HUES6 (cell line): ENCODE results near the gene GRK5.

Experiments used
- H3K27ac ChIP-seq: 2 replicates; pipeline ENCODE4 v1.7.0; 2013; ENCODE audit warnings: low read depth, mild to moderate bottlenecking, low read length, inconsistent platforms
- H3K27me3 ChIP-seq: 2 replicates; pipeline ENCODE4 v1.6.1; 2013; ENCODE audit warnings: low read length; ENCODE audit not compliant: control insufficient read depth, insufficient read depth
- H3K36me3 ChIP-seq: 2 replicates; pipeline ENCODE4 v1.6.1; 2013; ENCODE audit warnings: low read length; ENCODE audit not compliant: control insufficient read depth, insufficient read depth
- H3K4me1 ChIP-seq: 2 replicates; pipeline ENCODE4 v1.6.1; 2013; ENCODE audit warnings: low read length; ENCODE audit not compliant: control insufficient read depth, insufficient read depth
- H3K4me3 ChIP-seq: 2 replicates; pipeline ENCODE4 v1.5.1; 2013; ENCODE audit warnings: low read depth, low read length
- H3K9ac ChIP-seq: one replicate; pipeline ENCODE4 v1.6.1; 2013; ENCODE audit warnings: mild to moderate bottlenecking, low read length
- H3K9me3 ChIP-seq: 2 replicates; pipeline ENCODE4 v1.6.1; 2013; ENCODE audit warnings: low read depth, low read length; ENCODE audit not compliant: control insufficient read depth, insufficient read depth

The GRK5 gene

GRCh38 chr10:119364645-119365600 lies 157.6 kb downstream of the GRK5 start:
- Histone ChIP-seq H3K9ac (no peak overlapping the region), H3K4me1 (peaks cover 12% of the 10 kb centered on the region; the same call in 1 of the 2 replicates), H3K27ac (no peak overlapping the region), H3K9me3 (no peaks in the 10 kb centered on the region), H3K36me3 (no peaks in the 10 kb centered on the region), H3K27me3 (no peaks in the 10 kb centered on the region), H3K4me3 (no peak overlapping the region)

GRCh38 chr10:119365773-119366599 lies 158.6 kb downstream of the GRK5 start:
- Histone ChIP-seq H3K4me3 (no peak overlapping the region), H3K27me3 (no peaks in the 10 kb centered on the region), H3K4me1 (peaks cover 14% of the 10 kb centered on the region; the same call in 1 of the 2 replicates), H3K36me3 (no peaks in the 10 kb centered on the region), H3K9me3 (no peaks in the 10 kb centered on the region), H3K9ac (no peak overlapping the region), H3K27ac (no peak overlapping the region)

GRCh38 chr10:119367841-119368549 lies 160.6 kb downstream of the GRK5 start:
- H3K4me3 ChIP-seq: no peak overlapping the region
- no peak overlapping the region for H3K9ac ChIP-seq
- peaks cover 17% of the 10 kb centered on the region; the same call in 1 of the 2 replicates for H3K4me1 ChIP-seq
- no peaks in the 10 kb centered on the region for H3K36me3 ChIP-seq
- H3K27me3 ChIP-seq: no peaks in the 10 kb centered on the region
- no peak overlapping the region for H3K27ac ChIP-seq
- H3K9me3 ChIP-seq: no peaks in the 10 kb centered on the region

- H3K4me1 ChIP-seq: peaks cover 17% of the 10 kb centered on the region; the same call in 1 of the 2 replicates
- H3K36me3 ChIP-seq: no peaks in the 10 kb centered on the region
- no peak overlapping the region for H3K27ac ChIP-seq
- H3K4me3 ChIP-seq: no peak overlapping the region
- H3K9me3 ChIP-seq: no peaks in the 10 kb centered on the region
- H3K27me3 ChIP-seq: no peaks in the 10 kb centered on the region
- H3K9ac ChIP-seq: no peak overlapping the region
These were observed 161.2 kb downstream of the GRK5 start for GRCh38 chr10:119368581-119368980.

- no peaks in the 10 kb centered on the region for H3K27me3 ChIP-seq
- peaks cover 17% of the 10 kb centered on the region; the same call in 1 of the 2 replicates for H3K4me1 ChIP-seq
- no peaks in the 10 kb centered on the region for H3K36me3 ChIP-seq
- H3K9me3 ChIP-seq: no peaks in the 10 kb centered on the region
- no peak overlapping the region for H3K4me3 ChIP-seq
- no peak overlapping the region for H3K27ac ChIP-seq
- no peak overlapping the region for H3K9ac ChIP-seq
These were observed 161.9 kb downstream of the GRK5 start for GRCh38 chr10:119368991-119369869.

- no peak overlapping the region for H3K27ac ChIP-seq
- H3K9ac ChIP-seq: no peak overlapping the region
- H3K4me1 ChIP-seq: peaks cover 20% of the 10 kb centered on the region; the same call in 1 of the 2 replicates
- H3K27me3 ChIP-seq: no peaks in the 10 kb centered on the region
- no peaks in the 10 kb centered on the region for H3K36me3 ChIP-seq
- H3K9me3 ChIP-seq: no peaks in the 10 kb centered on the region
- H3K4me3 ChIP-seq: no peak overlapping the region
These were observed 162.9 kb downstream of the GRK5 start for GRCh38 chr10:119370111-119370741.

GRCh38 chr10:119370972-119371703 lies 163.8 kb downstream of the GRK5 start:
- H3K27ac ChIP-seq: no peak overlapping the region
- peaks cover 21% of the 10 kb centered on the region; the same call in 1 of the 2 replicates for H3K4me1 ChIP-seq
- H3K27me3 ChIP-seq: no peaks in the 10 kb centered on the region
- no peak overlapping the region for H3K9ac ChIP-seq
- H3K9me3 ChIP-seq: no peaks in the 10 kb centered on the region
- no peaks in the 10 kb centered on the region for H3K36me3 ChIP-seq
- H3K4me3 ChIP-seq: no peak overlapping the region

GRCh38 chr10:119371704-119372663 lies 164.6 kb downstream of the GRK5 start:
- H3K36me3 ChIP-seq: no peaks in the 10 kb centered on the region
- no peak overlapping the region for H3K27ac ChIP-seq
- H3K27me3 ChIP-seq: no peaks in the 10 kb centered on the region
- H3K4me1 ChIP-seq: peaks cover 16% of the 10 kb centered on the region; the same call in 1 of the 2 replicates
- H3K9ac ChIP-seq: no peak overlapping the region
- H3K9me3 ChIP-seq: no peaks in the 10 kb centered on the region
- no peak overlapping the region for H3K4me3 ChIP-seq
